ENCODE measurements around the gene CAPN5.
"Not testable (repeated sequence)": the region's sequence is repeated elsewhere in the genome, so short reads cannot be mapped to it uniquely, and the experiment has no call there.

CAPN5 gene

GRCh38 chr11:77044886-77045285, 21.9 kb upstream of the CAPN5 start:
- no peak for DNase-seq

GRCh38 chr11:77046060-77046501, 20.7 kb upstream of the CAPN5 start:
- no peak for DNase-seq

- peak in 1 of 2 experiments; percentile 81 for DNase-seq
These were observed 19.5 kb upstream of the CAPN5 start for GRCh38 chr11:77047007-77047927.

- DNase-seq, result not testable (repeated sequence)
These were observed 18.8 kb upstream of the CAPN5 start for GRCh38 chr11:77047928-77048446.

GRCh38 chr11:77049026-77049425, 17.7 kb upstream of the CAPN5 start:
- no peak for DNase-seq

- DNase-seq, result no peak
These were observed 15.3 kb upstream of the CAPN5 start for GRCh38 chr11:77051511-77051910.

- DNase-seq, result no peak
These were observed 14.3 kb upstream of the CAPN5 start for GRCh38 chr11:77052518-77052917.

- DNase-seq, result no peak
These were observed 13.4 kb upstream of the CAPN5 start for GRCh38 chr11:77053217-77054015.

- DNase-seq, result no peak
These were observed 12.7 kb upstream of the CAPN5 start for GRCh38 chr11:77054084-77054483.

- DNase-seq, result no peak
These were observed 11.6 kb upstream of the CAPN5 start for GRCh38 chr11:77055101-77055561.

- no peak for DNase-seq
These were observed 10.9 kb upstream of the CAPN5 start for GRCh38 chr11:77055913-77056312.

GRCh38 chr11:77056814-77057402, 9.9 kb upstream of the CAPN5 start:
- DNase-seq, result no peak

- no peak for DNase-seq
These were observed 8.8 kb upstream of the CAPN5 start for GRCh38 chr11:77057938-77058474.

GRCh38 chr11:77058900-77059299, 7.9 kb upstream of the CAPN5 start:
- no peak for DNase-seq

GRCh38 chr11:77059806-77060205, 7.0 kb upstream of the CAPN5 start:
- no peak for DNase-seq

GRCh38 chr11:77060234-77060633, 6.5 kb upstream of the CAPN5 start:
- no peak for DNase-seq

- DNase-seq, result not testable (repeated sequence)
These were observed 5.5 kb upstream of the CAPN5 start for GRCh38 chr11:77061258-77061657.

- no peak for DNase-seq
These were observed 3.8 kb upstream of the CAPN5 start for GRCh38 chr11:77062924-77063323.

- no peak for DNase-seq
These were observed 3.4 kb upstream of the CAPN5 start for GRCh38 chr11:77063407-77063806.

- DNase-seq, result no peak
These were observed 2.9 kb upstream of the CAPN5 start for GRCh38 chr11:77063861-77064260.

- DNase-seq, result no peak
These were observed 2.0 kb upstream of the CAPN5 start for GRCh38 chr11:77064648-77065217.

GRCh38 chr11:77065878-77066228, 918 bp upstream of the CAPN5 start:
- DNase-seq, result no peak
